ENCODE measurements around the gene AGRN.
A peak's percentile ranks its signal among the peaks of the same experiment; 100 is the strongest.

The AGRN gene

GRCh38 chr1:1081311-1082238, 61.7 kb downstream of the AGRN start:
- DNase-seq (ENCODE audit: low spot score): peak; percentile 24

- peak; percentile 23 for DNase-seq (ENCODE audit: low spot score)
These were observed 62.4 kb downstream of the AGRN start for GRCh38 chr1:1082239-1082775.

- peak; percentile 19 for DNase-seq (ENCODE audit: low spot score)
These were observed 63.0 kb downstream of the AGRN start for GRCh38 chr1:1082776-1083415.

- no peak for DNase-seq (ENCODE audit: low spot score)
These were observed 63.8 kb downstream of the AGRN start for GRCh38 chr1:1083416-1084371.

- peak; percentile 26 for DNase-seq (ENCODE audit: low spot score)
These were observed 64.7 kb downstream of the AGRN start for GRCh38 chr1:1084372-1085170.

- DNase-seq (ENCODE audit: low spot score): no peak
These were observed 65.4 kb downstream of the AGRN start for GRCh38 chr1:1085171-1085841.

- peak; percentile 29 for DNase-seq (ENCODE audit: low spot score)
These were observed 66.3 kb downstream of the AGRN start for GRCh38 chr1:1085911-1086841.

GRCh38 chr1:1086911-1087341, 67.0 kb downstream of the AGRN start:
- peak; percentile 27 for DNase-seq (ENCODE audit: low spot score)

GRCh38 chr1:1087351-1088028, 67.6 kb downstream of the AGRN start:
- DNase-seq (ENCODE audit: low spot score): no peak

GRCh38 chr1:1088029-1088800, 68.3 kb downstream of the AGRN start:
- DNase-seq (ENCODE audit: low spot score): peak; percentile 40

- DNase-seq (ENCODE audit: low spot score): no peak
These were observed 69.1 kb downstream of the AGRN start for GRCh38 chr1:1088801-1089680.

GRCh38 chr1:1089731-1090423, 70.0 kb downstream of the AGRN start:
- no peak for DNase-seq (ENCODE audit: low spot score)

- no peak for DNase-seq (ENCODE audit: low spot score)
These were observed 70.8 kb downstream of the AGRN start for GRCh38 chr1:1090424-1091343.

GRCh38 chr1:1091344-1092148, 71.6 kb downstream of the AGRN start:
- peak; percentile 50 for DNase-seq (ENCODE audit: low spot score)
